Epithelial cell of esophagus (primary cell): ENCODE data around the gene WNT3.

Experiments used
- DNase-seq: peaks from one replicate; pipeline ENCODE4 v3.0.0; 2010; ENCODE audit warnings: low read depth
- H3K4me3 ChIP-seq: 2 replicates; pipeline ENCODE4 v1.5.1; 2011; ENCODE audit warnings: mild to moderate bottlenecking, low read length, control low read depth
- TF ChIP-seq, protein P1 (sequence below): IDR thresholded peaks from 2 replicates; pipeline ENCODE4 v1.5.1; 2011; ENCODE audit warnings: low read depth, mild to moderate bottlenecking, low read length, control low read depth, inconsistent platforms; ENCODE audit not compliant: insufficient read depth; ENCODE audit errors: missing control alignments

Gene WNT3

DNA sequence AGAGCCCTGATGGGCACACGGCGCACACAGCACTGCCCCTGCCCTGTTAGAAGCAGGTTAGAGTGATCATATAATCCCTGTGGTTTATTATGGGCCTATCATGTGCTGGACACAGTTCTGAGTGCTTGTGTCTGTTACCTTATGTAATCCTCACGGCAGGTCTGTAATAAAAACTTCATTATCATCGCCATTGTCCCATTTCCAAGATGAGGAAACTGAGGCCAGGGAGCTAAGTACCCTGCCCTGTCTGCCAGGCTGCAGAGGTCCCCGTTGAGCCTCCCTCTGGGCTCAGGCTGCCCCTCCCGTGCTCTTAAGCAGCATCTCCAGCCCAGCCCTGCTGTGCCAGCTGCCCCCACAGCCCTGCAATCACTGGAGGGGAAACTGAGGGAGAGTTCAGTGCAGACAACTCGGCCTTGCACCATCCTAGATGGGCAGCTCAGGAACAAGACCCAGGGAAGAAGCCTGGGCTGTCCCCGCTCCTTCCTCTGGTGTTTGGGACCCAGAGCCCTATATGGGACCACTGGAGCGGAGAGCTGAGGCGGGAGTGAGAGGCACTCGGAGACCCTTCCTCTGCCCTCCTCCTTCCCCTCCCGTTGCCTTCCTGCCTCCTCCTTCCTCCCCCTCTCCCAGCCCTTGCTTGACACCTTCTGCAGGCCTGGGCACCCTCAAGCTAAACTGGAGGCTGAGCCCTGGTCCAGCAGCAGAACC is 42.0 kb downstream of the WNT3 start:
- H3K4me3 ChIP-seq = no peak overlapping the region
- DNase-seq = no peak
- TF ChIP-seq, protein P1, sequence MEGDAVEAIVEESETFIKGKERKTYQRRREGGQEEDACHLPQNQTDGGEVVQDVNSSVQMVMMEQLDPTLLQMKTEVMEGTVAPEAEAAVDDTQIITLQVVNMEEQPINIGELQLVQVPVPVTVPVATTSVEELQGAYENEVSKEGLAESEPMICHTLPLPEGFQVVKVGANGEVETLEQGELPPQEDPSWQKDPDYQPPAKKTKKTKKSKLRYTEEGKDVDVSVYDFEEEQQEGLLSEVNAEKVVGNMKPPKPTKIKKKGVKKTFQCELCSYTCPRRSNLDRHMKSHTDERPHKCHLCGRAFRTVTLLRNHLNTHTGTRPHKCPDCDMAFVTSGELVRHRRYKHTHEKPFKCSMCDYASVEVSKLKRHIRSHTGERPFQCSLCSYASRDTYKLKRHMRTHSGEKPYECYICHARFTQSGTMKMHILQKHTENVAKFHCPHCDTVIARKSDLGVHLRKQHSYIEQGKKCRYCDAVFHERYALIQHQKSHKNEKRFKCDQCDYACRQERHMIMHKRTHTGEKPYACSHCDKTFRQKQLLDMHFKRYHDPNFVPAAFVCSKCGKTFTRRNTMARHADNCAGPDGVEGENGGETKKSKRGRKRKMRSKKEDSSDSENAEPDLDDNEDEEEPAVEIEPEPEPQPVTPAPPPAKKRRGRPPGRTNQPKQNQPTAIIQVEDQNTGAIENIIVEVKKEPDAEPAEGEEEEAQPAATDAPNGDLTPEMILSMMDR = no peak

DNA sequence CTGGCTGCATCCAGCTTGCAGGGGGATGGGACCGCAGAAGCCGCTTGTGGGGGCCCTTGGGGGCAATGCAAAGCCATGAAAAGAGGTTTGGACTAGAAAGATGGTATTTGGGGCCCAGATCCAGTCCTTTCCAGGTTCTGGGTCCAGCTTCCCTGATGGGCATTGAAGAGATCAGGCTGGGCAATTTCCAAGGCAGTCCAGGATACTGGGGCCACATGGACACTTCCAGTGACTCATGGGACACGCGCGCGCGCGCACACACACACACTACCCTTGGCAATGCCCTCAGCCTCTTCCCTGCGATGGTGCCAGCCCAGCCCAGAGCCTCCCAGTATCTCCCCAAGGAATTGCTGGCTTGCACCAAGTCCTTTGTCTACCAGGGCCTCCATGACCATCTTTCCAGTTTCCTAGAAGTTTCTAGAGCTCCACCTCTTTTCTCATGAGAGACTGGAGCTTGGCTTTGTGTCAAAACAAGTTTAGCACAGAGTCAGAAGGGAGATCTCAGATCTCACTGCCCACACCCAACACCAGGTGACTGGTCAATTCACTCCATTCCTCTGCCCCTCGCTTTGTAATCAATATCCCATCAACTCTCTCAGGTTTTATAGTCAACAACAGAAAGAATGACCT is 44.3 kb downstream of the WNT3 start:
- DNase-seq = no peak
- TF ChIP-seq, protein P1 = no peak
- H3K4me3 ChIP-seq = no peak overlapping the region

GRCh38 chr17:46773676-46774075 is 44.8 kb downstream of the WNT3 start:
- H3K4me3 ChIP-seq = no peak overlapping the region
- no peak for DNase-seq
- TF ChIP-seq, protein P1 = no peak

- H3K4me3 ChIP-seq = no peak overlapping the region
- DNase-seq = no peak
- TF ChIP-seq, protein P1 = no peak
Observed at GRCh38 chr17:46773221-46773605, 45.3 kb downstream of the WNT3 start.

- TF ChIP-seq, protein P1 = no peak
- no peak for DNase-seq
- peak overlapping the region; percentile 46 for H3K4me3 ChIP-seq
Observed at GRCh38 chr17:46772475-46773220, 45.8 kb downstream of the WNT3 start.

- DNase-seq = peak; percentile 53
- H3K4me3 ChIP-seq = peak overlapping the region; percentile 46
- TF ChIP-seq, protein P1 = no peak
Observed at GRCh38 chr17:46771561-46772474, 46.7 kb downstream of the WNT3 start.
